H4 (cell line): ENCODE measurements around the gene SPINDOC. TPM values are rescaled to one million over a fixed set of nuclear protein-coding genes. Genes with fewer than 3 reads are reported as not detected.

ENCODE experiments used
- DNase-seq: peaks from one replicate; pipeline ENCODE4 v3.0.0-alpha.2; 2015; ENCODE audit warnings: low spot score
- total RNA-seq: library from RNA; depleted of rRNA; stranded (reverse); fragments of >200 nt; shearing (Covaris generic); gene quantifications from 2 replicates; pipeline ENCODE4 v1.2.3, GENCODE V29; 2014

SPINDOC gene
- total RNA-seq, 1 experiment from 2014 or later, result 14.4 TPM

DNA sequence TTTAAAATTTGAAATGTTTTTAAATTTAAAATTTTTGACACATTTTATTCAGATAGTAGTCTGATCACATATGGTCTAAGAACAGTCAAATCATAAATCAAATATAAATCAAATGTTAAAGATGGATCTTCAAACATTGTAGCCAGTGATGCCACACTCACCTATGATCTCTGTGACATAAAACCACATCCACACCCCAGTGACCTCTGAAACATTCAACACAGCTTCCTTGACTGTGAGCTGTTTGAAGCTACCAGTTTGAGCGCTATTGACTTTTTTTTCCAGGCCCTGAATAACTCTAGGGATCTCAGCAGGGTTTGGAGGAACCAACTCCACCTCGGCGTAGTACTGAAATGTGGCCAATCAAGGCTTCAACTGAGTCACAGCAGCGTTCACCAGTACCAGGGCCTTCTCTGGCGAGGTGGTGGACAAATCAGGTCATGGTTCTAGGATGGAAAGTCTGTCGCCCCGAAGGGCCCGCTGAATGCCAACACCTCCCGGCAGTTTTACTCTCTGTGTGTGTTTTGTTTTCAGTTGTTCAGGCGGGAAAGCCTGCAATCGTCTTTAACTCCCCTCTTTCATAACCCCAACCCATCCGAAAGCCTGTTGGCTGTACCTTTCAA, 21.4 kb downstream of the SPINDOC start:
- DNase-seq, result no peak

GRCh38 chr11:63835158-63835545, 21.9 kb downstream of the SPINDOC start:
- no peak for DNase-seq

DNA sequence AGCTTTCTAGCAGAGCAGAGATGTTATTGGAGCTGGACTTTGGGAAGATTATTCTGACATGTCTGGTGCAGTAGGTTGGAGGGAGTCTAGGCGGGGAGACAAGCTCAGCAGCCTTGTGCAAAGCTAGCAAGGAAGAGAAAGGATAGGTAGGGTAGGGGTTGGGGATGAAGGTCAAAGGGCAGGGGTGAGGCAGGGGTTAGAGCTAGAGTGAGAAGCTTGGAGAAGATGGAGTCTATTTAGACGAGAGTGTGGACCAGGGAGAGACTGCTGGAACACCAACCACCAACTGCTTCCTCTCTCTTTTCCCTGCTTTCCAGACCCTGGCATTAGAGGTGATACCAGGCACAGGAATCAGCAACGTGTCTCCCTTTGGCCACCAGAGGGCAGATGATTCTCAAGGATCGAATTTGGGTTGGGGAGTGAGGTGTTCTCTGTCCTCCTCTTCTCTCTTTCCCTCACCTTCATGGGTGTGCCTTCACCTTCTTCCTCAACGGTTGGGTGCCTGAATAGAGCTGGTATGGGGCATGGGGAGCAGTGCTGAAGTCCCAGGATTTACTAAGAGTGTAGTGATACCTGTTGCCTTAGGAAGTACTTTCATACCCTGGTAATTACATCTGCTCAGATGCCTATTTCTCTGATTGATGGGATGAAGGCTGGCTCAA, 23.9 kb downstream of the SPINDOC start:
- peak; percentile 69 for DNase-seq

DNA sequence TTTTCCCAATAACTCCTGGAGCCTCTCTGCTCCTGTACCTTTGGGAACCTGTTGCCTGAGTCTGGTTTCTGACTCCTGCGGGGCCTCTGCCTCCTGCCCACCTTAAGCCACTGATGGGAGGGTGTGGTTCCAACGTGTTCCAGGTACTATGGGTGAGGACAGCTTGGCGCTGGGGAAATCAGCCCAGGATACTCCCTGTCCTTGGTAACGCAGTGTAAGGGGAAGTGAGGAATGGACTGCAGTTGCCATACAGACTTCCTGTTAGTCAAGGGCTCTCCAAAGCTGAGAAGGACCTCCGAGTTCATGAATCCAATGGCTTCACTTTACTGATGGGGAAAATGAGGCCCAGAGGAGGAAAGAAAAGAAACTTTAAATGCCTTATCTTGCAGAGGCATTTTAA, 24.5 kb downstream of the SPINDOC start:
- no peak for DNase-seq

DNA sequence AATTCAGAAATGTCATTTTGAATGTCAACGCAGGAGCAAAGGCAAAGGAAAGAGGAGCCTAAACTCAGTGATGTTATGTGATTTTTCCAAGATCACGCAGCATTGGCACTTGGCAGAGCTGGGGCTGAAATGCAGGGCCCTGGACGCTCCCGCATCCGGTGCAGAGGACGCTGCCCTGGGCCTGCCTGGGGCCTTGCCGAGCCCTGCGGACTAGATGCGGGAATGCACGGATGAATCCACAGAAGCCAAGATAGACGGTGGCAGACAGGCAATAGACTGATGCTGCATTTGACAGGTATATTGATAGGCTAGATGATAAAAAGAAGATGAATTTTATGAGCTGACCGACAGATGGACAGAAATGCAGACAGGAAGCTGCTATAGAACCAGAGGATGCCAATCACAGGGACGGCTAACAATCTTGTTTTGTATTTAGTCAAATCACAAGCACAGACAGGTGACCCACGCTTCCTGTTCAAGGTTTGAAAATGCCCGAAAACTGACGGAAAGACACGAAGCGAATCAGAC, 25.0 kb downstream of the SPINDOC start:
- no peak for DNase-seq

GRCh38 chr11:63838678-63839507, 25.6 kb downstream of the SPINDOC start, which contains the start of gene MARK2:
TSS of gene MARK2 (plus strand) at chr11:63839110. CDS start at chr11:63839507, 397 bp downstream.
- peak; percentile 97 for DNase-seq

DNA sequence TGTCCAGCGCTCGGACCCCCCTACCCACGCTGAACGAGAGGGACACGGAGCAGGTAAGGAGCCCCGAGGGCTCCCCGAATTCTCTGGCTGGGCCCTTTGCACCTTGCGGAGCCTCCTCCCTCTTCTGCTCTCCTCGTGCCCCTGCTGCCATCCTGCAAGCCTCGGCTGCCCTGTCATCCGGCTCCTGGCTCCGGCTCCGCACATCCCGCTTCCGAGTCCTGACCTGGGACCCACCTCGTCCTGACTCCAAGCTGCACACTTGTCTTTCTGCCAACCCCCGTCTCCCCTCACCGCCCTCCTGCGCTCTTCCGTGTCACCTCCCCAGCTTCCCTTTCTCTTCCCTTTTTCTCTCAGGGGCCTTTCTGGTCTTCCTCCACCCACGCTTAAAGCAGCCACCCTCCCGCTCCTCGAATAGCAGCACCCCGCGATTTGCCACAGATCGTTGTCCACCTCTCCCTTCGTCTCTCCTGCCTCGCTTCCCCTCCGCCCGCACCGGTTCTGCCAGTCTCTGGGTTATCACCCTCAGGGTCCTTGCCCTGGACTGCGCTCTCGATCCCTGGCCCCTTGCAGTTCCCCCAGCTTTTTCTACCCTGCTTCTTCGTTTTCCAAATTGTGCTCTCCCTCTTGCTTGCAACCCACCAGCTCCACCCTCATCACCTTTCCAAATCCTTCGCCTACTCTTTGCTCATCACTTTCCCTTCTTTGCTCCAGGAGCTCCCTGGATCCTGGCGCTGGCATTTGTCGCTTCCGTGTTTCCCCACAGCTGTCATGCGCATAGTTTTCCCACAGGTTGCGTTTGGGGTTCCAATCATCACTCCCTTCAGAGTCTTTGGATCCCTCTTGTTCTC, 26.5 kb downstream of the SPINDOC start:
- no peak for DNase-seq

DNA sequence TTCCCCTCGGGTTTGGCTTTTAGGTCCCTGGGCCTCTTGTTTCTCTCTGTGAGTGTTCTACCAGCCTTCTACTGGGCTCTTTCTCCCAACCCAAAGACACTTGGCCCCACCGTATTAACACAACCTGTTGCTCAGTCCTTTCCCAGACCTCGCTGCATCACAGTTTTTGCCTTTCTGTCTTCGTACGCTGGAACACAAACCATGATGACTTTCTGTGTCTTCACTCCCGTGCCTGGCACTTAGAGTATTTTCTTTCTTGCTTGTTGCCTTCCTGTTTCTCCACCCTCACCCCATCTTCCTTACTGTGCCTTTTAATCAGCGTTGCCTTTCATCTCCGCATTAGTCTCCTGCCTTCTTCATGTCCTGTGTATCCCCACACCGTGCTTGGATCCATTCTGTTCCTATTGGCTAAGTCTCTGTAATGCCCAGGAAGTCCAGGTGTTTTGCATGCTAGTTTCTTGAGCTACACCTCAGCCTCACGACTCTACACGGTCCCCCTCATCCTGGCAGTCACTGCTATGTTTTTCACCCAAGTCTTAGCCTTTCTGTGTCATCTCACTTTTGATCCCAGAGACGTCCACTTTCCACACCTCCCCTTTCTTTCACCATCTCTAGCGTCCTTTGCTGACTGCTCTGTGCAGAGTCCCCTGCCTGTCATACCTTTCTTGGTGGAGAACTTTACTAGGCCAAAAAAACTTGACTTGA, 27.3 kb downstream of the SPINDOC start:
- DNase-seq, result no peak

- no peak for DNase-seq
Observed at GRCh38 chr11:63841554-63841953, 28.3 kb downstream of the SPINDOC start.

GRCh38 chr11:63843041-63843440, 29.8 kb downstream of the SPINDOC start:
- DNase-seq, result no peak

DNA sequence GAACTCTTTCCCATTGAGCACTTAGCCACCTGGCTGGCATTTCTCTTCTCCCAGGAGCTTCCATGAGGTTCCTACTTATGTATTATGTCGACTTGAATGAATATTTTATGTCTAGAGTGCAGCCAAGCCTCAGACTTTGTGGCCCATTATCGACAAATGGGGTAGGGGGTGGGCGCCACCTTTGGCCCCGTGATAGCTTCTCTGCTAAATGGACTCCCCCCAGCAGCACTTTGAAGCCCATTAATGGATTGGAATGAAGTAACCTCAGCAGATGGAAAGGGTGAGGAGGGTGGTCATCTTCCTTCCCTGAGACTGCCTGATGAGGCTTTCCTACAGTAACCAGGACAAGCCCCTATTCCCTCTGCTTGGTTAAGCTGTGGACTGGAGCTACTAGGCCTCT, 31.6 kb downstream of the SPINDOC start:
- no peak for DNase-seq

DNA sequence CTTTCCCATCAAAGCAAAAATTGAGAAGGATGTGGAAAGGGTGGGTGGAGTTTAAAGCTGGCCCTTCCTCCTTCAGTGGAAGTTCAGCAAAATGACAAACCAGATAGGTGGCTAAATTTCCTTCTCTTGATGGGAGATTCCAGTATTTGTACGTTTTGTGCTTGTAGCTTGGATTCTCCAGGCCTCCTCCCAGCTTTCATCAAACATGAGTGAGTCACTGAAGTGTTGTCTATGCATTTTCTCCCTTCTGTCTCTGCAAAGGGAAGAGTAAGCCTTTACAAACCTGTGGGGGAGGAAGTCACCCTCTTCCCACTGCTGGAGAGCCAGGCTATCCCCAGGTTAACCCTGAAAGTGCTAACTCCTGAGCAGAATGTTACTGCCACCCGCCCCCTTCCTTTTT, 32.0 kb downstream of the SPINDOC start:
- DNase-seq, result no peak

DNA sequence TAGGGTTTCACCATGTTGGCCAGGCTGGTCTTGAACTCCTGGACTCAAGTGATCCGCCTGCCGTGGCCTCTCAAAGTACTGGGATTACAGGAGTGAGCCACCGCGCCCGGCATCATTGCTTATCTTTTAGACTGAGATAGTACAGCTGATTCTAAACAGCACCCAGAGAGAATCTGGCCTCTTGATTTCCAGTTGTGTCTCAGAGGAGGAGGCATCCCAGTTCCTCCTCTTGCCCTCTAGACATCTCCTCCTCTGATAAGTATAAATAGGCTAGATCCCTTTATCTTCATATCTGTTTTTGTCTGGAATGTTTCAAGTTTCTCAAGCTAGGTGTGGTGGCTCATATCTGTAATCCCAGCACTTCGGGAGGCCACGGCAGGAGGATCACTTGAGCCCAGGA, 32.7 kb downstream of the SPINDOC start:
- DNase-seq, result no peak

DNA sequence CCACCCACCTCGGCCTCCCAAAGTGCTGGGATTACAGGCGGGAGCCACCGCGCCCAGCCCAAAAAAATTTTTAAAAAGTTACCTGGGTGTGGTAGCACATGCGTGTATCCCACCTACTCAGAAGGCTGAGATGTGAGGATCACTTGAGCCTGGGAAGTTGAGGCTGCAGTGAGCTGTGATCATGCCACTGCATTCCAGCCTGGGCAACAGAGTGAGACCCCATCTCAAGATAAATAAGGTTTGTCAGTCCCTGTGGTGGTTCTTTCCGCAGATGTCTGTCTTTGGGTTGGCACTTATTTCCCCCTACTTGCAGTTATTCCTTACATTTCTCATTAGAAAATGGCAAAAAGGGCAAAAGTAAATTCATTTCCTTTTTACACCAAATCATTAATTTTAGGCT, 33.6 kb downstream of the SPINDOC start:
- DNase-seq, result no peak

DNA sequence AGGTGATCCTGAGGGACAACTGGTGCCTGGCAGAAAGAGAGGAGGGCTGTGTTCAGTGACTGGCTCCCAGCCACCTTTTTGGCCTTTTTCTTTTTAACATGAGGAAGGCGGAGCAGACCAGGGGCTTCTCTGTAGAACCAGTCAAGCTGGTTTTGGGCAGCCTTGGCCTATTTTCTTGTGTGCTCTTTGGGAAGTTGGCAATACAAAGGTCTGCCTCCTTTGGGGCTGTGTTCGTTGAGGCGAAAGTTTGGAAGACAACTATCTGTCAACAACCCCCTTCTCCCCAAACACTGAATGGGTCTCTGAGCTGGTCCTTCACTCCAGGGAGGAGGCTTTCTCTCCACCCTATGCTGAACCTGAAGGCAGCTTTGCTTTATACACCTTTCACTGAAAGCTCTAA, 34.1 kb downstream of the SPINDOC start:
- DNase-seq, result no peak

DNA sequence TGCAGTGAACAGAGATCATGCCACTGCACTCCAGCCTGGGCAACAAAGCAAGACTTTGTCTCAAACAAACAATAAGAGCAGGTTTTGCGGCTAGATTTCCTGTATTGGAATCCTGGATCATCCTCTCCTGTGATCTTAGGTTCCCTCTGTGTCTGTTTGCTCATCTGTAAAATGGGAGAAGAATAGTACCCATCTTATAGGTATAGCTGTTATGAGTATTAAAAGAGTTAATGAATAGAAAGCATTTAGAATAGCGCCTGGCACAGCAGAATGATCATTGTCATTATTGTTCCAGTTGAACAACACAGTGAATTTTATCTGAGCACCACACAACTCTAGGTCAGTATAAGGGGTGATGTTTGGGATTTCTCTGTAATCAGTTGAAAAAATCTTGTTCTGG, 36.4 kb downstream of the SPINDOC start:
- no peak for DNase-seq

DNA sequence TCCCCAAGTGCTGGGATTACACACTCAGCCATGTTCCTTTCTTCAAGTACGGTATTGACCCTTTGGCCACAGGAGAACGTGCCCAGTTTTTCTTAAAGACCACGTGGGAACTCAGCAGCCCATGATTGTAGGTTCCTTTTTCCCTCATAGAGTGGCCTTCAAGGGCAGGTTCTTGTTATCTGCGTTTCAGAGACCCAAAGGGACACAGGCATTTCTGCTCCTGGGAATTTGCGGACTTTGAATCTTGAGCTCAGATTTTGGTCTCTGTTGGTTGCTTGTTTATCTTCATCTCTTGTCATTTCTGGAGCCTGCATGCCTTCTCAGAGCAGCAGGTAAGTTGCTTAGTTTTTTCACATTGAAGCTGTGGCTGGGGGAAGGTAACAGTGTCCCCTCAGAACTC, 37.7 kb downstream of the SPINDOC start:
- DNase-seq, result no peak

DNA sequence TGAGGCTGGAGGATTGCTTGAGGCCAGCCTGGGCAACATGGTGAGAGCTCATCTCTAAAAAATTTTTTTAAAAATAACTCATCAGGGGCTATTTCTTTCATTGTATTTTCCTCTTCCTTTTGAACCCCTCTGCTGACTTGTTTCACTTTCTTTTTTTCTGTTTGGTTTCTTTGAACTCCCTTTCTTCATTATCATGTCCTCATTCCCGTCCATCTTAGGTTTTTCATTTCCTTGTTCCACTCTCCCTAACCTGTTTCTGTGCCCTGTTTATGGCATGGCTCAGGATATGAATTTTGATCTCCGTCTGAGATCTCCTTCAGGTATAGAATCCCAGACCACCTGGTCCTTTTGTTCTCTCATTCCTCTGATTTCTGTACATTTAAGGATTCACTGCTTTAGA, 38.1 kb downstream of the SPINDOC start:
- no peak for DNase-seq

GRCh38 chr11:63853476-63853875, 40.2 kb downstream of the SPINDOC start:
- DNase-seq, result no peak

DNA sequence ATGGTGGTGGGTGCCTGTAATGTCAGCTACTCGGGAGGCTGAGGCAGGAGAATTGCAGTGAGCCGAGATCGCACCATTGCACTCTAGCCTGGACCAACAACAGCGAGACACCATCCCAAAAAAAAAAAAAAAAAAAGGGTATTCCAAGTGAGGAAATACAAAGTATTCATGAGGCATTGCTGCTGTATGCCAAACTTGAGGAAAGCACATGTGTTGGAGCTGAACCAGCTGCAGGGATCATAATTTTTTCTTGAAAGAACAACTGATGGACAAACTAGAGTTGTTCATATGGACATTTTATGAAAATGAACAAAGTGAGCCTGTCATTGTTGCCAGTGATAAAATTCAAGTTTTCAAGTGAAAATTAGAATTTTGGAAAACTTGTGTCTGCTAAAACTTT, 41.4 kb downstream of the SPINDOC start:
- DNase-seq, result no peak

DNA sequence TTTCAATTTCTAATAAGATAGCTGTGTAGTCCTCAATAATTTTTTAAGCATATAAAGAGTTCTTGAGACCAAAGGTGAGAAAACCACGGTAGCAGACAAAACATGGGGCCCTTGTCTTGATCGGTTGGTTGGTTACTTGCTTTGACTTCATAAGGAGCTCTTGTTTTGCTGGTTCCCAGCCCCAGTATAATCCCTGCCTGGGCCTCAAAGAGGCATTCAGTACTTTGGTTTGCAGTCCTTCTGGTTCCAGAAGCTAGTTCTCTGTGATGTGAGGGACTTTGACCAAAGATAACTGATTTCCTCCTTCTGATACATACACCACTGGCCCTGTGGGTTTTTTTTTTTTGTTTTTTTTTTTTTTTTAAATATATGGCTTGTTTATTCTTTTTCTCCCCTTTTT, 42.7 kb downstream of the SPINDOC start:
- DNase-seq, result no peak
